Keratinocyte (primary cell): ENCODE data around the gene CMIP. TPM values are rescaled to one million over a fixed set of nuclear protein-coding genes. Genes with fewer than 3 reads are reported as not detected.

Experiments
- DNase-seq: peaks from one replicate; pipeline ENCODE4 v3.0.0-alpha.2; 2011; ENCODE audit warnings: low read depth, missing footprints, low spot score
- FAIRE-seq: peaks from 2 replicates; lab custom pipeline; 2011; peaks lifted over from hg19 to GRCh38; lab: Jason Lieb, UNC
- H2AFZ ChIP-seq: 2 replicates; pipeline ENCODE4 v1.6.0; 2012; ENCODE audit warnings: low read length, control low read depth, inconsistent platforms; ENCODE audit not compliant: control insufficient read depth
- H3K27ac ChIP-seq: 2 replicates; pipeline ENCODE4 v1.5.1; 2011; ENCODE audit warnings: low read length; ENCODE audit not compliant: control insufficient read depth, insufficient read depth
- H3K27me3 ChIP-seq: 3 replicates; pipeline ENCODE4 v1.6.0; 2011; ENCODE audit warnings: low read length; ENCODE audit not compliant: control insufficient read depth, insufficient read depth; ENCODE audit errors: extremely low read depth
- H3K36me3 ChIP-seq, 2 experiments: 2 replicates in 1 of 2; 3 replicates in 1 of 2; pipeline ENCODE4 v1.5.1; 2011; ENCODE audit warnings: low read length in 2 of 2, mild to moderate bottlenecking in 1 of 2; ENCODE audit not compliant: control insufficient read depth in 2 of 2, insufficient read depth in 2 of 2; ENCODE audit errors: extremely low read depth in 1 of 2
- H3K4me1 ChIP-seq: 3 replicates; pipeline ENCODE4 v1.5.1; 2011; ENCODE audit warnings: low read length; ENCODE audit not compliant: control insufficient read depth, insufficient read depth; ENCODE audit errors: extremely low read depth
- H3K4me2 ChIP-seq: 3 replicates; pipeline ENCODE4 v1.6.0; 2011; ENCODE audit warnings: low read depth, low read length; ENCODE audit not compliant: control insufficient read depth, insufficient read depth; ENCODE audit errors: extremely low read depth
- H3K4me3 ChIP-seq, 3 experiments: fragments of 200-600 bp in 1 of 3; sonication (generic) in 1 of 3; 2 replicates in 2 of 3; 3 replicates in 1 of 3; pipeline ENCODE4 v1.5.1; 2011 to 2016; ENCODE audit warnings: low read length in 3 of 3, mild to moderate bottlenecking in 3 of 3, control low read depth in 2 of 3, inconsistent platforms in 1 of 3, low read depth in 1 of 3, mixed read lengths in 1 of 3, mixed run types in 1 of 3, moderate library complexity in 1 of 3; ENCODE audit not compliant: control insufficient read depth in 2 of 3, insufficient read depth in 2 of 3; ENCODE audit errors: extremely low read depth in 1 of 3
- H3K79me2 ChIP-seq: 2 replicates; pipeline ENCODE4 v1.6.0; 2012; ENCODE audit warnings: low read length; ENCODE audit not compliant: control insufficient read depth, insufficient read depth
- H3K9ac ChIP-seq: 3 replicates; pipeline ENCODE4 v1.6.0; 2011; ENCODE audit warnings: low read length; ENCODE audit not compliant: control insufficient read depth, insufficient read depth; ENCODE audit errors: extremely low read depth
- H3K9me1 ChIP-seq: 3 replicates; pipeline ENCODE4 v1.6.0; 2011; ENCODE audit warnings: low read length; ENCODE audit not compliant: control insufficient read depth, insufficient read depth; ENCODE audit errors: extremely low read depth
- H3K9me3 ChIP-seq: 2 replicates; pipeline ENCODE4 v1.5.1; 2012; ENCODE audit warnings: low read depth, low read length; ENCODE audit not compliant: control insufficient read depth
- H4K20me1 ChIP-seq: 3 replicates; pipeline ENCODE4 v1.6.0; 2011; ENCODE audit warnings: low read length; ENCODE audit not compliant: control insufficient read depth, insufficient read depth; ENCODE audit errors: extremely low read depth
- EZH2 ChIP-seq: IDR thresholded peaks from one replicate; pipeline ENCODE4 v1.6.1; 2012; ENCODE audit warnings: inconsistent platforms, mild to moderate bottlenecking, low read length, moderate library complexity
- dilution Hi-C: fragments of 300-500 bp; cut with MboI; formaldehyde crosslinking; loops from one replicate; pipeline ENCODE4 v1.7.0; 2020; ENCODE audit warnings: low sequenced_read_pairs; ENCODE audit not compliant: extremely low pct_ligation_motif_present
- polyA plus RNA-seq, 5 experiments: library from polyadenylated mRNA; depleted of rRNA in 3 of 5; stranded (reverse) in 3 of 5; stranded (forward) in 1 of 5; unstranded in 1 of 5; fragments of >200 nt; gene quantifications; 1 replicate in 1 of 5; 2 replicates in 3 of 5; 3 replicates in 1 of 5; pipeline versions ENCODE4 v1.2.1 to v1.2.3, GENCODE V29; 2011 to 2012; ENCODE audit warnings: missing spikeins in 2 of 5, low read depth in 1 of 5, low replicate concordance in 1 of 5
- TF ChIP-seq, protein P1 (sequence below), 3 experiments: IDR thresholded peaks in 1 of 3; conservative IDR thresholded peaks in 1 of 3; optimal IDR thresholded peaks in 1 of 3; 2 replicates in 2 of 3; 3 replicates in 1 of 3; pipeline versions ENCODE3 to v1.5.1; 2011; ENCODE audit warnings: low read length in 3 of 3, mild to moderate bottlenecking in 3 of 3, moderate library complexity in 2 of 3, control low read depth in 1 of 3, inconsistent platforms in 1 of 3; ENCODE audit not compliant: insufficient read depth in 2 of 3; ENCODE audit errors: extremely low read depth in 1 of 3

The CMIP gene
- polyA plus RNA-seq, 1 donor (not counting 4 experiments of a cell fraction or from before 2014, with no cell fraction given), result 5.0 TPM

DNA sequence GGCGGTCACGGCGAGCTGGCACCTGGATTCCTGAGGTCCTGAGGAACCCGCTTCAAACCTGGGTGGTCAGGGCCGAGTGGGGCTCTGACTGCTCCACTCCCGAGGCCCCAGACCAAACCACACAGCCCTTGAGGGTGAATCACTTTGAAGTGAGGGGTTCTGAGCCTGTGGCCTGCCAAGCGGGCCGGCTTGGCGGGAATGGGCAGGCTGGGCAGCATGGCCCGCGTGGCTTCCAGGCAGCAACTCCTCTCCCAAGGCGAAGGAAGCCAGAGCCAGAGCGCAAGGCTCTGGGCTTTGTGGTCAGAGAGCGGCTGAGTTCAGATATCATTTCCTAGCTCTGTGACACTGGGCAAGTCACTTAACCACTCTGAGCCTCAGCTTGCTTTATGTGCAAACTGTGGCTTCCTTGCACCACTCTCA, 42.7 kb downstream of the CMIP start:
- Histone ChIP-seq H3K36me3 (peaks cover 6 to 16% of the 10 kb centered on the region in 2 experiments), H4K20me1 (peaks cover 21% of the 10 kb centered on the region), H2AFZ (no peak overlapping the region), H3K4me2 (no peak overlapping the region), H3K9me1 (peaks cover 3% of the 10 kb centered on the region), H3K27me3 (no peaks in the 10 kb centered on the region), H3K9ac (no peak overlapping the region), H3K4me1 (no peaks in the 10 kb centered on the region), H3K4me3 (no peak overlapping the region), H3K79me2 (peaks cover 98% of the 10 kb centered on the region), H3K27ac (no peak overlapping the region), H3K9me3 (no peaks in the 10 kb centered on the region)
- DNase-seq (no peak), FAIRE-seq (no peak)
- dilution Hi-C loops, result no loop called here
- TF ChIP-seq EZH2, result no peak
- TF ChIP-seq, protein P1, sequence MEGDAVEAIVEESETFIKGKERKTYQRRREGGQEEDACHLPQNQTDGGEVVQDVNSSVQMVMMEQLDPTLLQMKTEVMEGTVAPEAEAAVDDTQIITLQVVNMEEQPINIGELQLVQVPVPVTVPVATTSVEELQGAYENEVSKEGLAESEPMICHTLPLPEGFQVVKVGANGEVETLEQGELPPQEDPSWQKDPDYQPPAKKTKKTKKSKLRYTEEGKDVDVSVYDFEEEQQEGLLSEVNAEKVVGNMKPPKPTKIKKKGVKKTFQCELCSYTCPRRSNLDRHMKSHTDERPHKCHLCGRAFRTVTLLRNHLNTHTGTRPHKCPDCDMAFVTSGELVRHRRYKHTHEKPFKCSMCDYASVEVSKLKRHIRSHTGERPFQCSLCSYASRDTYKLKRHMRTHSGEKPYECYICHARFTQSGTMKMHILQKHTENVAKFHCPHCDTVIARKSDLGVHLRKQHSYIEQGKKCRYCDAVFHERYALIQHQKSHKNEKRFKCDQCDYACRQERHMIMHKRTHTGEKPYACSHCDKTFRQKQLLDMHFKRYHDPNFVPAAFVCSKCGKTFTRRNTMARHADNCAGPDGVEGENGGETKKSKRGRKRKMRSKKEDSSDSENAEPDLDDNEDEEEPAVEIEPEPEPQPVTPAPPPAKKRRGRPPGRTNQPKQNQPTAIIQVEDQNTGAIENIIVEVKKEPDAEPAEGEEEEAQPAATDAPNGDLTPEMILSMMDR (optimal IDR thresholded peaks at IDR 0.05 in 1 of 3, IDR thresholded peaks at IDR 0.05 in 1 of 3, conservative IDR thresholded peaks at IDR 0.05 in 1 of 3; ENCODE audit: extremely low read depth in 1 of 3, insufficient read depth in 2 of 3, low read length in 3 of 3), result no peak

DNA sequence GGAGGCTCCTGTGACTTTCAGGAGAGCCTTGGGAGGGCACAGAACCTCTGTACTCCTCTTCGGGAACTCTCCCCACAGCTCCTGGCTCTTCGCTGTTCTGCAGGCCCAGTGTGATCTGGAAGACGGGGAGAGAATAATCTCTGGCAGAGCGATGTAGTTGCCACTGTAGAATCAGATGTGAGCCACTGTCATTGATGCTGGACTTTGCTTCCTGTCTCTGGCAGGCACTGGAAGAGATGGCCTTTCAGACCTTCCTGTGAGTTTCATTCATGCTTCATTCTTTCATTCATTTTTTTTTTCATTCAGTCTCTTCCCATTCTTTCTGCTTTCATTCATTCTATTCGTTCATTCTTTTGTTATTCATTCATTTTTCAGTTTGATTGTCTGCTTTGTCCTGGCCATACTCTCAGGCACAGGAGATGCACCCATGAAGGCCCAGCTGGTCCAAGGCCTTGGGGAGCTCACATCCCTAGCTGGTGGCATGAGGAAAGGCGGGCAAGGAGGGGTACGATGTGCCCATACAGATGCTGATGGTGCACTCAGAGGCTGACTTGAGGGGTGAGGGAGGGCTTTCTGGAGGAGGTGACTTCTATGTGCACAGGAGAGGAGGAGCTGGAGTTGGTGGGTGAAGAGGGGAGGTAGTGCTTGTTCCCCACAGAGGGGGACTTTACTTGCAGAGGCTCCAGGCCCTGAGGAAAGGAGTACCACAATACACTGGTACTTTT, 44.2 kb downstream of the CMIP start:
- Histone ChIP-seq H3K4me3 (no peak overlapping the region), H3K4me1 (peaks cover 11% of the 10 kb centered on the region), H3K79me2 (peaks cover 94% of the 10 kb centered on the region), H3K9me3 (no peaks in the 10 kb centered on the region), H3K36me3 (peaks cover 4 to 16% of the 10 kb centered on the region in 2 experiments), H3K4me2 (no peak overlapping the region), H3K9me1 (peaks cover 7% of the 10 kb centered on the region), H3K27ac (no peak overlapping the region), H3K9ac (no peak overlapping the region), H4K20me1 (peaks cover 11% of the 10 kb centered on the region), H2AFZ (no peak overlapping the region), H3K27me3 (no peaks in the 10 kb centered on the region)
- FAIRE-seq (no peak), DNase-seq (no peak)
- dilution Hi-C loops, result no loop called here
- TF ChIP-seq, protein P1 (optimal IDR thresholded peaks at IDR 0.05 in 1 of 3, IDR thresholded peaks at IDR 0.05 in 1 of 3, conservative IDR thresholded peaks at IDR 0.05 in 1 of 3; ENCODE audit: extremely low read depth in 1 of 3, insufficient read depth in 2 of 3, low read length in 3 of 3), result no peak
- no peak for TF ChIP-seq EZH2
